Body of pancreas (tissue), 4 donors: ENCODE results near the gene IQCK.

Experiments
- CTCF ChIP-seq, 7 experiments: fragments of 450-650 bp in 4 of 7; fragments of 200-600 bp in 3 of 7; sonication (generic) in 3 of 7; IDR thresholded peaks; one replicate each; pipeline ENCODE4 v1.5.1; 2016 to 2019; ENCODE audit warnings: antibody characterized with exemption in 7 of 7
- POLR2A ChIP-seq, 3 donors: fragments of 450-650 bp; IDR thresholded peaks; one replicate each; pipeline ENCODE4 v1.6.1; 2016; ENCODE audit warnings: antibody characterized with exemption in 3 of 3, mild to moderate bottlenecking in 2 of 3

DNA sequence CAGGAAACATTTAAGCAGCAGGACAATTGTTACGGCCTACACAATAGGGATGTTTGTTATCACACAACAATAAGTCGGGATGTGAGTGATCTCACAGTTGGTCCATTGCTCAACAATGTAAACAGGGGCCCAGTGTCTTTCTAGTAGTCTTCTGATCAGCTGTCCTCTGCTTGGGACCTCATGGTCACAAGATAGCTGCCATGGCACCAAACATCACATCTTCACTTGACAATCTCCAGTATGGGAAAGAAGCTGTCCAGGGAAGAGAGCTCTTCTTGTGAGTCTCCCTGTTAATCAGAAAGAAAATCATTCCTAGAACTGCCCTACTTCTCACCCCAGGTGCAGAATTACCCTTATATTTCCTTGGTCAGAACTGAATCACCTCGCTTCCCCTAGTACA lies 172.8 kb downstream of the IQCK start:
- TF ChIP-seq POLR2A (IDR thresholded peaks at IDR 0.05) (no peak), CTCF (IDR thresholded peaks at IDR 0.05) (no peak)
